ENCODE measurements around the gene LASP1.
"Not testable (repeated sequence)": the region's sequence is repeated elsewhere in the genome, so short reads cannot be mapped to it uniquely, and the experiment has no call there.

LASP1 gene

DNA sequence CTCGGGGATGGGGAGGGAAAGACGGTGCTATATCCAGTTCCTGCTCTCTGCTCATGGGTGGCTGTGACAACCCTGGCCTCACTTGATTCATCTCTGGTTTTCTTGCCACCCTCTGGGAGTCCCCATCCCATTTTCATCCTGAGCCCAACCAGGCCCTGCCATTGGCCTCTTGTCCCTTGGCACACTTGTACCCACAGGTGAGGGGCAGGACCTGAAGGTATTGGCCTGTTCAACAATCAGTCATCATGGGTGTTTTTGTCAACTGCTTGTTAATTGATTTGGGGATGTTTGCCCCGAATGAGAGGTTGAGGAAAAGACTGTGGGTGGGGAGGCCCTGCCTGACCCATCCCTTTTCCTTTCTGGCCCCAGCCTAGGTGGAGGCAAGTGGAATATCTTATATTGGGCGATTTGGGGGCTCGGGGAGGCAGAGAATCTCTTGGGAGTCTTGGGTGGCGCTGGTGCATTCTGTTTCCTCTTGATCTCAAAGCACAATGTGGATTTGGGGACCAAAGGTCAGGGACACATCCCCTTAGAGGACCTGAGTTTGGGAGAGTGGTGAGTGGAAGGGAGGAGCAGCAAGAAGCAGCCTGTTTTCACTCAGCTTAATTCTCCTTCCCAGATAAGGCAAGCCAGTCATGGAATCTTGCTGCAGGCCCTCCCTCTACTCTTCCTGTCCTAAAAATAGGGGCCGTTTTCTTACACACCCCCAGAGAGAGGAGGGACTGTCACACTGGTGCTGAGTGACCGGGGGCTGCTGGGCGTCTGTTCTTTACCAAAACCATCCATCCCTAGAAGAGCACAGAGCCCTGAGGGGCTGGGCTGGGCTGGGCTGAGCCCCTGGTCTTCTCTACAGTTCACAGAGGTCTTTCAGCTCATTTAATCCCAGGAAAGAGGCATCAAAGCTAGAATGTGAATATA lies 50.8 kb downstream of the LASP1 start:
- peak overlapping the region; percentile 94 for H3K27ac Mint-ChIP-seq
- H3K36me3 Mint-ChIP-seq: peaks cover 7% of the 10 kb centered on the region
- H3K27me3 Mint-ChIP-seq: no peaks in the 10 kb centered on the region
- H3K4me3 Mint-ChIP-seq: no peak overlapping the region
- H3K4me1 Mint-ChIP-seq: peaks cover 24% of the 10 kb centered on the region
- H3K9me3 Mint-ChIP-seq: no peaks in the 10 kb centered on the region

DNA sequence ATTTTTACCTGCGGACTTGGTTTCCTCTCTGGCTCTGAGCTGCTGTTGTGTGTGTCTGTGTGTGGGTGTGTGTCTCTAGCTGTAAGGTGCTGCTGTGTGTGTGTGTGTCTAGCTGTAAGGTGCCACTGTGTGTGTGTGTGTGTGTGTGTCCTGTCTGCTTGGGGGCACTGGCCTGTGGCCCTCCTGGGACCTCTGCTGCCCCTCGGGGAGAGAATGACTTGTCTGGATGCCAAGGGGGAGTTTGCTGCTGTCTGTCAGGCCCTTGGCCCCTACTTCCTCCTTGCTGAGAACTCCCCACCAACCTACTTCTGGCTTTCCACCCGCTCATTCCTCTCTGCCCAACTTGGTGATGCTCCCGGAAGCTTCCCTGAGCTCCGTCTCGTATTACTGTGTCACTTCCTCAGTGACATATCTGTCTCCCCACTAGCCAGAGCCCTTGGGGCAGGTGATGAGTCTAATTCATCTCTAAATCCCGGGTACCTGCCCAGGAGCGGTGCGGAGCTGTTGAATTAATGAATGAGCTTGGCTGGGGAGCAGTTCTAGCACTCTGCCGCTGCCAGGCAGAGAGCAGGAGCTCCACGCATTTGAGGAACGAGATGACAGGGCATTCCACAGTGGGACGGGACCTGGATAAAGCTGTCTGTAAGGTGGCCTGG lies 52.0 kb downstream of the LASP1 start:
- no peaks in the 10 kb centered on the region for H3K9me3 Mint-ChIP-seq
- H3K27me3 Mint-ChIP-seq: no peaks in the 10 kb centered on the region
- peaks cover 3% of the 10 kb centered on the region for H3K36me3 Mint-ChIP-seq
- H3K4me3 Mint-ChIP-seq: no peak overlapping the region
- H3K4me1 Mint-ChIP-seq: peaks cover 35% of the 10 kb centered on the region
- H3K27ac Mint-ChIP-seq: peak overlapping the region; percentile 26

DNA sequence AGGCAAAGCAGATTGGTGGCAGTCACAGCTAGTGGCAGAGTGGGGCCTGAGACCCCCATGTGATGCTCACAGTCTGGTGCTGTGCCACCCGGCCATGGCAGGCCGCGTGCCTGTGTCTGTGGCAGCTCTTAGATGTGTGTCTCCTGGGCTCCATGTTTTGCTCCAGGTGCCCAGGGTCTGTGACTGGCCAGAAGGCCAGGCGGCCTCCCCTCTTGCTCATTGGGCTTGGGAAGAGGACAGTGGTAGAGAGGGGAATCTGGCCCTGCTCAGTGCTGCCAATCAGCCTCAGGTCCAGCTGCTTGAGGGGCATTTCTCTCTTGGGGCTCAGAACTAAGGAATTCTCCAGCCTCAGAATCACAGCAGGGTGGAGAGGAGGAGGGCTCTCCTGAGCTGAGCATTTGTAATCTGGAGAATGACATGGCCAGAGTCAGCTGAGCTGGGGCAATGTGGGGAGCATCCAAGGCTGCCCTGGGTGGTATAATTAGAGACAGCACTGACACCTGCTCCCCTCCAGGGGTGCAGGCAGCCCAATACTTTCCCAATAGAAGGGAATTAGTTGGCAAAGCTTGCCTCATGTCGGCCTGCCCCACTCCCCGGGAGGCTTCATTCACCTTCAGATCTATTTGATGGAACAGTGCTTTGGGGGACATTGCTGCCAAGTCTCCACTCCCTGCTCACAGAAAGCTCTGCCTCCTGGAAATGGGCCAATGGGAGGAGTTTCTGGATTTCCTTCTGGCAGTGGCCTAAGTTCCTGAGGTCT lies 52.9 kb downstream of the LASP1 start:
- Mint-ChIP-seq H3K9me3 (no peaks in the 10 kb centered on the region), H3K4me1 (peaks cover 34% of the 10 kb centered on the region), H3K27ac (peak overlapping the region; percentile 26), H3K27me3 (no peaks in the 10 kb centered on the region), H3K4me3 (no peak overlapping the region), H3K36me3 (no peaks in the 10 kb centered on the region)

DNA sequence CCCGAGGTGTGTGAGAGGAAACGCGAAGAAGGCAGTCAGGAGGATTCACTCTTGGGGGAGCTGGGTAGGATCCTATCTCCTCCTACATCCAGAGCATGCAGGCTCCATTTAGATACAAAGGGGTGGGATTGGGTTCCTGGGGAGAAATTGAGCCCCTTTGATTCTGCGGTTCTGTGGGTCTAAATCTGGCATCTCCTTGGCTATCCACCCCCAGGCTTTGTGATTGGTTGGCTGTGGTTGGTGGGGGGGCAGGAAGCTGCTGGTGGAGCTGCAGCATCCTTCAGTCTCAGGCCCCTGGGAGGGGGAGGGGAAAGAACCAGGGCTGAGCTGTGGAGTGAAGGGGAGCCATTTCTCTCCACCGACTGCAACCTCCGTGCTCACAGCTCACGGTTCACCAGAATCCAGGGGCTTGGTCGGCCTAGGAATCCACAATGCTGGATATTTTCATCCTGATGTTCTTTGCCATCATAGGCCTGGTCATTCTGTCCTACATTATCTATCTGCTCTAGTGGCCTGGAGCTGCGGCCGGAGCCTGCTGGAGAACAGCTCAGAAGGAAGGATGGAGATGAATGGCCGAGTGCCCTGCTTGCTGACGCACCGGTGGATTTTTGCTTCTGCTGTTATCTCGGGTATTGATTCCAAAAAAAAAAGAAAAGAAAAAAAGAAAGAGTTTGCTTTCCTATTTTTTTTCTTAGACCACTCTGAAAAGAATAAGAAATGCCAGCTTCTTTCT lies 55.6 kb downstream of the LASP1 start, which contains the start of gene LASP1NB:
Gene LASP1NB, plus strand, starts transcription at position 352 of the 733 bp plus-strand sequence.
- H3K4me3 Mint-ChIP-seq: peak within 1 kb of the TSS; percentile 33
- H3K27ac Mint-ChIP-seq: peak within 1 kb of the TSS; percentile 24
- H3K9me3 Mint-ChIP-seq: no peaks in the 10 kb centered on the region
- H3K36me3 Mint-ChIP-seq: no peaks in the 10 kb centered on the region
- peaks cover 34% of the 10 kb centered on the region for H3K4me1 Mint-ChIP-seq
- no peaks in the 10 kb centered on the region for H3K27me3 Mint-ChIP-seq

DNA sequence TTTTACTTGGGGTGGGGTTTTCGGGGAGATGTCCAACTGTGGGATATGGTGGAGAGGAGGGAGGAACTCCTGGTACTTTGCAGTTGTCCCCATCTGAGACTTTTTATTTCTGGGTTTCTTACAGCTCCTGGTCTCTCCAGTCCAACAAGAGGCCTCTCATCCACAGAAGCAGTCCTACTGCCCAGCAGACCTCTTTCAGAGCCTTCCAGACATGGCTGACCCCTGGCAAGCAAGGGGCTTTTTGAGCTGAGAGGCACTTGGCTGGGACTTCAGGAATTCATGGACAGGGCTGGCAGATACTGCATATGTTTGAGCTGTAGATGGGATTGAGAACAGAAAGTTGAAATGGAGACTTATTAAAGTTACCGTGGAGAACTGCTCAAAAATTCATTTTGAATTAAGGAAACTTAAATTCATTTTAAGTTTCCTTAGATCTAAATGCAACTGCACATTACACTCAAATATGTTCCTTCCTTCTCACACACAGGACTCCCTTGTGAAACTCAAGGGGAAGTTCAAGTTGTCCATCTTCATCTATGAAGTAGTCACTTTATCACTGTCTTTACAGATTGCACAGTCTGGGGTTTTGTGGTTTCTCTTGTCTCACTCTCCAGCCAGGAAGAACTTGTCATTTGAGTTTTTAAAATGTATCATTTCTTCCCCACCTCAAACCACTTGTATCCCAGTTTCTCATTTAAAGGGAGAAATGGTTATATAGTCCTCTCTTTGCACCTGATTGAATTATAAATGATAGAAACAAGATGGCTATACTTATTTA lies 56.6 kb downstream of the LASP1 start:
- no peaks in the 10 kb centered on the region for H3K36me3 Mint-ChIP-seq

DNA sequence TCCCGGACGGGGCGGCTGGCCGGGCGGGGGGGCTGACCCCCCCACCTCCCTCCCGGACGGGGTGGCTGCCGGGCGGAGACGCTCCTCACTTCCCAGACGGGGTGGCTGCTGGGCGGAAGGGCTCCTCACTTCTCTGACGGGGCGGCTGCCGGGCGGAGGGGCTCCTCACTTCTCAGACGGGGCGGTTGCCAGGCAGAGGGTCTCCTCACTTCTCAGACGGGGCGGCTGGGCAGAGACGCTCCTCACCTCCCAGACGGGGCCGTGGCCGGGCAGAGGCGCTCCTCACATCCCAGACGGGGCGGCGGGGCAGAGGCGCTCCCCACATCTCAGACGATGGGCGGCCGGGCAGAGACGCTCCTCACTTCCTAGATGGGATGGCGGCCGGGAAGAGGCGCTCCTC lies 60.9 kb downstream of the LASP1 start:
- not testable (repeated sequence) for H3K27me3 Mint-ChIP-seq, H3K27ac Mint-ChIP-seq, H3K4me3 Mint-ChIP-seq, H3K36me3 Mint-ChIP-seq, H3K9me3 Mint-ChIP-seq
- peaks cover 15% of the 10 kb centered on the region for H3K4me1 Mint-ChIP-seq

More for the DNA sequence above, 56.6 kb downstream of the LASP1 start:
- Mint-ChIP-seq H3K27me3 (no peaks in the 10 kb centered on the region), H3K27ac (peak overlapping the region; percentile 68), H3K9me3 (no peaks in the 10 kb centered on the region), H3K4me1 (peaks cover 33% of the 10 kb centered on the region), H3K4me3 (no peak overlapping the region)

DNA sequence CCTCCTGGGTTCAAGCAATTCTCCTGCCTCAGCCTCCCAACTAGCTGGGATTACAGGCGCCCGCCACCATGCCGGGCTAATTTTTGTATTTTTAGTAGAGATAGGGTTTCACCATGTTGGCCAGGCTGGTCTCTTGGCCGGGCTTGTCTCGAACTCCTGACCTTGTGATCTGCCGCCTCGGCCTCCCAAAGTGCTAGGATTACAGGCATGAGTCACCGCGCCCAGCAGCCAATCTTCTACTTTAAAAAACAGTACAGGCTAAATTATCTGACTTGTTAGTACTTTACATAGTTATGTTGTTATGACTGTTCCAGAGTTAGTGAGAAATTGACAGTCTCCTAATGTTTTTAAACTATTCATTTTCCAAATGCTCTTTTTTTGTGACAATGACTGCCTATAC lies 64.1 kb downstream of the LASP1 start:
- not testable (repeated sequence) for H3K36me3 Mint-ChIP-seq, H3K9me3 Mint-ChIP-seq, H3K4me3 Mint-ChIP-seq, H3K4me1 Mint-ChIP-seq, H3K27ac Mint-ChIP-seq, H3K27me3 Mint-ChIP-seq

DNA sequence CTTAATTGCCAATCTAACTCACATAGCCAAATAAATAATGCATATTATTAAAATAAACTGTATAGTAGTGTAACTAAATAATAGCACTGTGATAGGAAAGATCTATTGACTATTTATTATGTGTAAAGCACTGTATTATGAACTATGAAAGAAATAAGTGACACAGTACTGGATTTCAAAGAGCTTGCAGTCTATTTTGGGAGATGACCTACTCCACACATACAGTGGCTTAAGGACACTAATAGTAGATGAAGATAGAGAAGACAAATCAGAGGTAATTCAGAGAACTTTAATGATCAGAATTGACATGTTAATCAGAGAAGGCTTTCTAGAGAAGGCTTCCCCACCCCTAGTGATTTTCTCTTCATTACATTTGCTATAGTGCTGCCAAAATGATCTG lies 70.1 kb downstream of the LASP1 start:
- Mint-ChIP-seq H3K27me3 (no peaks in the 10 kb centered on the region), H3K4me1 (no peaks in the 10 kb centered on the region), H3K4me3 (no peak overlapping the region), H3K27ac (no peak overlapping the region), H3K9me3 (no peaks in the 10 kb centered on the region), H3K36me3 (no peaks in the 10 kb centered on the region)

DNA sequence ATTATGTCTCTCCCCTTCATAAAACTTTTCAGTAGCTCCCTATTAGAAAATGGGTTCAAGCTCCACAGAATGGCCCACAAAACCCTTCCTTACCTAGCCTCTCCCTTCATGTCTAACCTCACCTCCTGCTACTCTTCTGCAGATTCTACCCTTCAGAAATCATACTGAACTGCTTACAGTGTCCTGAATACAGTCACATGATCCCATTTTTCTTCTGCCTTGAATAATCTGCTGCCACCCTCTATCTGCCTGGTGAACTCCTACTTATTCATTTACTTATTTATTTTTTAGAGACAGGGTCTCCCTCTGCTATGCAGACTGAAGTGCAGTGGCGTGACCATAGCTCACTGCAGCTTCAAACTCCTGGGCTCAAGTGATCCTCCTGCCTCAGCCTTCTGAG lies 70.5 kb downstream of the LASP1 start:
- Mint-ChIP-seq H3K4me1 (no peaks in the 10 kb centered on the region), H3K36me3 (no peaks in the 10 kb centered on the region), H3K9me3 (no peaks in the 10 kb centered on the region), H3K4me3 (no peak overlapping the region), H3K27me3 (no peaks in the 10 kb centered on the region), H3K27ac (no peak overlapping the region)

DNA sequence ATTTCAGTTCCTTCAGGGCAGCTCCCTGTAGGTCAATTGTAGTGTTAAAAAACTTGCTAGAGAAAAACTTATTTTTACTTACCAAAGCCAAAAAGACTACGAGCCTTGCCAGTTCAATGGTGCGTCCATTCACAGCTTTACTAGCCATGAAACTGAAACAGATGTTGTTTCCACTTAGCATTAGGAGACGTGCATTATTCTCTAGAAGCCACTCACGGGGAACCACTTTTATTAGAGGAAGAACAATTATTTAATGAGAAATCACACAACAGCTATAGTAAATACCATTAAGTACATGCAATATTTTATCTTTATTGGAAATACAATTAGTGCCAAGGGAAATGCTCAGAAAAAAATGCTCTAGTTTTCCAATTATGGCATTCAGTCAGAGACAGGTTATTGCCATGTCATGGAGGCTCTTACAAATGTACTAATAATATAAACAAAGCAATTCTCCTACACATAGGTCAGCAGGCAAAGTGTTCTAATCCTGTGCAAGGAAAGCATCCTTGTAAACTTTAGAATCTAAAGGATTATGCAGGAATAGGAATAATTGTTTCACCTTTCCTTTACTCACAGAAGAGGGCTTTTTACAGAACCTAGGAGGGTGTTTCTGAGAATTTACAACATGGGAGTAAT lies 73.0 kb downstream of the LASP1 start:
- no peaks in the 10 kb centered on the region for H3K9me3 Mint-ChIP-seq
- H3K36me3 Mint-ChIP-seq: no peaks in the 10 kb centered on the region
- H3K27me3 Mint-ChIP-seq: no peaks in the 10 kb centered on the region
- H3K27ac Mint-ChIP-seq: no peak overlapping the region
- H3K4me3 Mint-ChIP-seq: no peak overlapping the region
- H3K4me1 Mint-ChIP-seq: no peaks in the 10 kb centered on the region

DNA sequence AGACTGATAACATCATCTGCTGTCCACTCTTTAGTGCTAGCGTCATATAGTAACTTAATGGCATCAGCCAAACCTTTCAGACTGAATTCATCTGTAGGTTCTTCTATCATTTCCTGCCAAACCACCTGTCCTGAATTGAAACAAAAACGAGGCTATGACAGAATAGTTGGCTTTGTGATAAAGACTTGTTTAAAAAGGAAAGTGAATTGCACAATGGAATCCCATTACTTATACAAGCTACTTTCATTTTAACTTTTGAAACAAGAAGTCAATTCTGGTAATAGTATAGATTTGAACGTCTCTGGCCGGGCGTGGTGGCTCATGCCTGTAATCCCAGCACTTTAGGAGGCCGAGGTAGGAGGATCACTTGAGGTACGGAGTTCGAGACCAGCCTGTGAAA lies 73.7 kb downstream of the LASP1 start:
- Mint-ChIP-seq H3K27ac (no peak overlapping the region), H3K4me3 (no peak overlapping the region), H3K4me1 (no peaks in the 10 kb centered on the region), H3K27me3 (no peaks in the 10 kb centered on the region), H3K36me3 (no peaks in the 10 kb centered on the region), H3K9me3 (no peaks in the 10 kb centered on the region)

DNA sequence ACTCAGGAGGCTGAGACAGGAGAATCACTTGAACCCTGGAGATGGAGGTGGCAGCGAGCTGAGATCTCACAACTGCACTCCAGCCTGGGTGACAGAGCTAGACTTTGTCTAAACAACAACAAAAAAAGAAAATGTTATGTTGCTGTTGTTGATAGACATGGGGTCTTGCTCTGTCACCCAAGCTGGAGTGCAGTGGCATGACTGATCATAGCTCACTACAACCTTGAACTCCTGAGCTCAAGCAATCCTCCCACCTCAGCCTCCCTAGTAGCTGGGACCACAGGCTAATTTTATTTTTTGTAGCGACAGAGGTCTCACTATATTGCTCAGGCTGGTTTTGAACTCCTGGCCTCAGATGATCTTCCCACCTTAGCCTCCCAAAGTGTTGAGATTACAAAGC lies 77.3 kb downstream of the LASP1 start:
- H3K36me3 Mint-ChIP-seq: no peaks in the 10 kb centered on the region
- no peak overlapping the region for H3K27ac Mint-ChIP-seq
- no peaks in the 10 kb centered on the region for H3K9me3 Mint-ChIP-seq
- no peak overlapping the region for H3K4me3 Mint-ChIP-seq
- no peaks in the 10 kb centered on the region for H3K4me1 Mint-ChIP-seq
- H3K27me3 Mint-ChIP-seq: no peaks in the 10 kb centered on the region

DNA sequence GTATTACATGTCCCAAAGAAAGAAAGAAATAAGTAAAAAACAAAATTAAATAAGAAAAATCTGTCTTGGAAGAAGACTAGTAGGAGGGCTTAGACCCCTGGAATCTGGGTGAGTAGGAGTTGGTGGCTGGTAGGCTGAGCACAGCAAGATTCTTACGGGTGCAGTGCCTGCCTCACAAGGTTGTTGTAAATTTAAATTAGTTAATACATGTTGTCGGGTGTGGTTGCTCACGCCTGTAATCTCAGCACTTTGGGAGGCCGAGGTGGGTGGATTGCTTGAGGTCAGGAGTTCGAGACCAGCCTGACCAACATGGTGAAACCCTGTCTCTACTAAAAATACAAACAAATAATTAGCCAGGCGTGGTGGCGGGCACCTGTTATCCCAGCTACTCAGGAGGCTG lies 83.9 kb downstream of the LASP1 start:
- not testable (repeated sequence) for H3K27me3 Mint-ChIP-seq, H3K4me3 Mint-ChIP-seq, H3K27ac Mint-ChIP-seq, H3K9me3 Mint-ChIP-seq, H3K36me3 Mint-ChIP-seq
- peaks cover 11% of the 10 kb centered on the region for H3K4me1 Mint-ChIP-seq

DNA sequence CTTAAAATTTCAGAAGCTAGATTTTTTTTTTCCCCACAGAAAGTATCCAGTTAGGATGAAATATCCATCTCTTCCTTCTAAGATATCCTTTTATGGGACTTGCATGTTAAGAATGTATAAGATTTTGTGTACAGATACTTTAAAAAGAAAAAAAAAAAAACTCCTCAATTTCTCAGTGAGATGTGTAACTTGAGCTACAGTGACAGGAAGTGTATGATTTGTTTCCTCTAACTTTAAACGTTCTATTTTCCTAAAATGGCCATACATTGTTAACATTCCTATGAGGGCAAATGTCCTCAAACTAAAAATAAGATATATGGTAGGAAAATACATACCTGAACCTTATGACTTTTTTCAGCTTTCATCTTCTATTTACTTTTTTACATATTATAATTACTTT lies 88.5 kb downstream of the LASP1 start:
- peaks cover 36% of the 10 kb centered on the region for H3K4me1 Mint-ChIP-seq
- H3K9me3 Mint-ChIP-seq: no peaks in the 10 kb centered on the region
- H3K27ac Mint-ChIP-seq: peak overlapping the region; percentile 35
- no peaks in the 10 kb centered on the region for H3K36me3 Mint-ChIP-seq
- no peaks in the 10 kb centered on the region for H3K27me3 Mint-ChIP-seq
- no peak overlapping the region for H3K4me3 Mint-ChIP-seq
